Neutrophil (primary cell): ENCODE measurements around the gene KCNQ5.

Experiments
- H3K27ac ChIP-seq: fragments of 200-600 bp; sonication (generic); 2 replicates; pipeline ENCODE4 v1.5.1; 2016; ENCODE audit warnings: mild to moderate bottlenecking, moderate library complexity
- H3K27me3 ChIP-seq: fragments of 200-600 bp; sonication (generic); 2 replicates; pipeline ENCODE4 v1.6.0; 2016; ENCODE audit warnings: mild to moderate bottlenecking
- H3K36me3 ChIP-seq: fragments of 200-600 bp; sonication (generic); 2 replicates; pipeline ENCODE4 v1.5.1; 2017
- H3K4me1 ChIP-seq, 2 experiments: fragments of 200-600 bp in 1 of 2; sonication (generic) in 1 of 2; 1 replicate in 1 of 2; 2 replicates in 1 of 2; pipeline versions ENCODE4 v1.5.1 to v1.6.1; 2013 to 2016; ENCODE audit warnings: low read depth in 1 of 2, low read length in 1 of 2, mild to moderate bottlenecking in 1 of 2, moderate library complexity in 1 of 2; ENCODE audit not compliant: control insufficient read depth in 1 of 2, insufficient read depth in 1 of 2
- H3K4me3 ChIP-seq, 2 experiments: fragments of 200-600 bp in 1 of 2; sonication (generic) in 1 of 2; 1 replicate in 1 of 2; 2 replicates in 1 of 2; pipeline ENCODE4 v1.5.1; 2013 to 2016; ENCODE audit warnings: low read depth in 1 of 2, low read length in 1 of 2, mild to moderate bottlenecking in 1 of 2, moderate library complexity in 1 of 2
- H3K9me3 ChIP-seq: fragments of 200-600 bp; sonication (generic); 2 replicates; pipeline ENCODE4 v1.5.1; 2016
- CTCF ChIP-seq: fragments of 200-600 bp; sonication (generic); IDR thresholded peaks from 2 replicates; pipeline ENCODE4 v1.5.1; 2016; ENCODE audit warnings: antibody characterized with exemption

Gene KCNQ5

GRCh38 chr6:73051147-73051546 is 429.3 kb downstream of the KCNQ5 start:
- no peaks in the 10 kb centered on the region for H3K9me3 ChIP-seq
- H3K27me3 ChIP-seq, result no peaks in the 10 kb centered on the region
- no peaks in the 10 kb centered on the region for H3K4me1 ChIP-seq
- H3K36me3 ChIP-seq, result no peaks in the 10 kb centered on the region
- no peak overlapping the region for H3K4me3 ChIP-seq
- no peak for TF ChIP-seq CTCF
- no peak overlapping the region for H3K27ac ChIP-seq

- no peak for TF ChIP-seq CTCF
- H3K36me3 ChIP-seq, result no peaks in the 10 kb centered on the region
- H3K4me1 ChIP-seq, result no peaks in the 10 kb centered on the region
- H3K4me3 ChIP-seq, result no peak overlapping the region
- H3K9me3 ChIP-seq, result no peaks in the 10 kb centered on the region
- H3K27ac ChIP-seq, result no peak overlapping the region
- no peaks in the 10 kb centered on the region for H3K27me3 ChIP-seq
These were observed 433.1 kb downstream of the KCNQ5 start for GRCh38 chr6:73054958-73055357.

GRCh38 chr6:73058736-73059135 is 436.9 kb downstream of the KCNQ5 start:
- TF ChIP-seq CTCF, result no peak
- Histone ChIP-seq H3K36me3 (no peaks in the 10 kb centered on the region), H3K4me1 (no peaks in the 10 kb centered on the region), H3K27me3 (no peaks in the 10 kb centered on the region), H3K4me3 (no peak overlapping the region), H3K9me3 (no peaks in the 10 kb centered on the region), H3K27ac (no peak overlapping the region)

GRCh38 chr6:73062130-73062529 is 440.3 kb downstream of the KCNQ5 start:
- no peak overlapping the region for H3K4me3 ChIP-seq
- no peaks in the 10 kb centered on the region for H3K27me3 ChIP-seq
- no peak for TF ChIP-seq CTCF
- H3K9me3 ChIP-seq, result no peaks in the 10 kb centered on the region
- no peaks in the 10 kb centered on the region for H3K4me1 ChIP-seq
- H3K36me3 ChIP-seq, result no peaks in the 10 kb centered on the region
- H3K27ac ChIP-seq, result no peak overlapping the region

- H3K9me3 ChIP-seq, result no peaks in the 10 kb centered on the region
- no peak overlapping the region for H3K27ac ChIP-seq
- H3K27me3 ChIP-seq, result no peaks in the 10 kb centered on the region
- no peak for TF ChIP-seq CTCF
- no peak overlapping the region for H3K4me3 ChIP-seq
- H3K4me1 ChIP-seq, result no peaks in the 10 kb centered on the region
- H3K36me3 ChIP-seq, result no peaks in the 10 kb centered on the region
These were observed 441.0 kb downstream of the KCNQ5 start for GRCh38 chr6:73062837-73063236.

- Histone ChIP-seq H3K9me3 (no peaks in the 10 kb centered on the region), H3K4me3 (no peak overlapping the region)
These were observed 442.4 kb downstream of the KCNQ5 start for GRCh38 chr6:73064266-73064665.

More at GRCh38 chr6:73064266-73064665, 442.4 kb downstream of the KCNQ5 start:
- TF ChIP-seq CTCF, result no peak
- H3K27me3 ChIP-seq, result no peaks in the 10 kb centered on the region
- H3K27ac ChIP-seq, result no peak overlapping the region
- H3K4me1 ChIP-seq, result no peaks in the 10 kb centered on the region
- no peaks in the 10 kb centered on the region for H3K36me3 ChIP-seq
